Measurements from ENCODE around the gene PSMD3.

The PSMD3 gene

DNA sequence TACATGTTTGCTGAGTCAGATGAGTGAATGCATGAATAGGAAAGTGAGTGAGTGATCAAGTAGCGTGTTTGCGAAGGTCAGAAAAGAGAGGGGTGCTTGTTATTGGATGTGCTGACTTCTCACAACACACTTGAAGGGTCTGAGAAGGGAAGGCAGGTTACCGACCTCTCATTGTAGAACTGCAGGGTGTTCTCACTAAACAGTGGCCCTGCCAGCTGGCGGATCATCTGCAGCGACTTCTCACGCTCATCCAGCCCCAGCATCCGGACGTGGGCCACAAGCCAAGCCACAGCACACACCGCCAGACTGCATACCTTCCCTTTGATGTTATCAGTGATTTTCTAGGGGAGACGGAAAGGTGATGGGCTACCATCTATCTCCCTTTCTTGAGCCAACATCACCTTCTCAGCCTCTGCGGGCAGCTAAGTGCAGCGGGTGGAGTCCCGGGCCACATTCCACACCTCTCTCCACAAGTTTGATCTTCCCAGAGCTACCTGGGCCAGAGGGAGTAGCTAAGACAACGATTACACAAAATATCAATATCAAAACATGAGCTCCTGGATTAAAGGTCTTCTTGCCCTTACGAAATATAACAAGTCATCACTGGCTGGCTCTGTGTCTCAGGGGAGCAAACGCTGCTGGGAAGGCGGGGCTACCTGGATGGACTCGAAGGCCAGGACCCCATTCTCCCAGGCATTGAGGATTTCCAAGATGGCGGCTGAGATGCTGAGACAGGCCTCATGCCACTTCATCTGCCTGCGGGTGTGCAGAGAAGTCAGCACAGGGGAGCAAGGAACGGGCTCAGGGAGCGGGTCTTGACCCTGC, 45.6 kb downstream of the PSMD3 start:
- TF ChIP-seq, protein P1, sequence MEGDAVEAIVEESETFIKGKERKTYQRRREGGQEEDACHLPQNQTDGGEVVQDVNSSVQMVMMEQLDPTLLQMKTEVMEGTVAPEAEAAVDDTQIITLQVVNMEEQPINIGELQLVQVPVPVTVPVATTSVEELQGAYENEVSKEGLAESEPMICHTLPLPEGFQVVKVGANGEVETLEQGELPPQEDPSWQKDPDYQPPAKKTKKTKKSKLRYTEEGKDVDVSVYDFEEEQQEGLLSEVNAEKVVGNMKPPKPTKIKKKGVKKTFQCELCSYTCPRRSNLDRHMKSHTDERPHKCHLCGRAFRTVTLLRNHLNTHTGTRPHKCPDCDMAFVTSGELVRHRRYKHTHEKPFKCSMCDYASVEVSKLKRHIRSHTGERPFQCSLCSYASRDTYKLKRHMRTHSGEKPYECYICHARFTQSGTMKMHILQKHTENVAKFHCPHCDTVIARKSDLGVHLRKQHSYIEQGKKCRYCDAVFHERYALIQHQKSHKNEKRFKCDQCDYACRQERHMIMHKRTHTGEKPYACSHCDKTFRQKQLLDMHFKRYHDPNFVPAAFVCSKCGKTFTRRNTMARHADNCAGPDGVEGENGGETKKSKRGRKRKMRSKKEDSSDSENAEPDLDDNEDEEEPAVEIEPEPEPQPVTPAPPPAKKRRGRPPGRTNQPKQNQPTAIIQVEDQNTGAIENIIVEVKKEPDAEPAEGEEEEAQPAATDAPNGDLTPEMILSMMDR (IDR thresholded peaks at IDR 0.05; ENCODE audit: low read depth, low read length, missing control alignments): no peak
- H3K4me3 ChIP-seq (replicated peaks; ENCODE audit: low read depth, low read length): no peak overlapping the region
- DNase-seq (ENCODE audit: extremely low read depth, low read depth): no peak

DNA sequence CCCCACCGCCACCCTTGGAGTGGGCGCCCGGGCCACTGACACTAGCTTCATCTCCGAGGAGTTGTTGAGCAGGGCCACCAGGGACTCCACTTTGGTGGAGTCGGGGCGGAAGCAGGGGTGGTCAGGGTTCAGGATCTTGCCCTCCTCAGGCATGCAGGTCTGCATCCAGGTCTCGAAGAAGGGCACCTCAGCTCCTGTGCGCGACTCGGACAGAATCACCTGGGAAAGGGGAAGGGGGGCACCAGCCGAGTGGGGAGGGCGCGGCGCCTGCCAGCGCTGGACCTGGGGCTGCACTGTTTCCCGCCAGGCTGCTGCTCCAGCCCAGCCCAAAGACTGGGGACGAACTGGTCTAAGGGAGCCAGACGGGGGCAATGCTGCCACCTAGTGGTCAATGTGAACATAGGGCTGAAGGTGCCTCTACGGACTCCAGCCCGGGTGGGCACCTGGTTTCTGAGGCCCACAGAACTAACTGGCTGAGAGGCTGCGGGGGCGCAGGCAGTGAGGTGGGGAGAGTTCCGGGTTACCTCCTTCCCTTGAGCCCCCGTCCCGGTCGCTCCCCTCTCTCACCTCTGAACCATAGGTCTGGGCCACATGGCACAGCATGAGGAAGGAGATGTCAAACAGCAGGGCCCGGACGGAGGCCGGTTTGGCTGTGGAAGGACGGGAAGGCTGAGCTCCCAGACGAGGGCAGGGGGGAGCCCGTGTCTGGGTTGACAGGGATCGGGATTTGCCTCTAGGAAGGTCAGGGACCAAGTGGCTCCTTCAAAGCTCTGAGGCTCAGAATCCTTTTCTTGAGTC, 46.4 kb downstream of the PSMD3 start:
- H3K4me3 ChIP-seq (replicated peaks; ENCODE audit: low read depth, low read length): no peak overlapping the region
- TF ChIP-seq, protein P1 (IDR thresholded peaks at IDR 0.05; ENCODE audit: low read depth, low read length, missing control alignments): peak; percentile 89
- peak; percentile 59 for DNase-seq (ENCODE audit: extremely low read depth, low read depth)

DNA sequence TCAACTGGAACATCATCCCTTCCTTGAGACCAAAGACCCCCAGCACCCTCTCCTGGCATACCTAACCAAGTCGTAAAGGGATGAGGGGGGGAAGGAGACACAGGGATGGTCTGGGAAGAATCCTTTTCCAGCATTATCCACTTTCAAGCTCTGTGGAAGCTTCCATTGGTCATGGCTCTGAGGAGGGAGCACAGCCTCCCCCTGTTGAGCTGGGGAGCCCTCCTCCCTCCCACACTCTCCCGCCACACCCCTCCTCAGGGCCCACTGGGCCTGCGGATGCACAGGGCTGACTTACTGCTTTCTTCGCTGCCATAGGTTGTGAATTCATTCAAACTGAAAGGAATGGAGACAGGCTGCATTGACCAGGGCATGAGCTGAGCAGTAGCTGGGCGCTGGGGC, 47.0 kb downstream of the PSMD3 start:
- no peak overlapping the region for H3K4me3 ChIP-seq (replicated peaks; ENCODE audit: low read depth, low read length)
- TF ChIP-seq, protein P1 (IDR thresholded peaks at IDR 0.05; ENCODE audit: low read depth, low read length, missing control alignments): no peak
- DNase-seq (ENCODE audit: extremely low read depth, low read depth): no peak

DNA sequence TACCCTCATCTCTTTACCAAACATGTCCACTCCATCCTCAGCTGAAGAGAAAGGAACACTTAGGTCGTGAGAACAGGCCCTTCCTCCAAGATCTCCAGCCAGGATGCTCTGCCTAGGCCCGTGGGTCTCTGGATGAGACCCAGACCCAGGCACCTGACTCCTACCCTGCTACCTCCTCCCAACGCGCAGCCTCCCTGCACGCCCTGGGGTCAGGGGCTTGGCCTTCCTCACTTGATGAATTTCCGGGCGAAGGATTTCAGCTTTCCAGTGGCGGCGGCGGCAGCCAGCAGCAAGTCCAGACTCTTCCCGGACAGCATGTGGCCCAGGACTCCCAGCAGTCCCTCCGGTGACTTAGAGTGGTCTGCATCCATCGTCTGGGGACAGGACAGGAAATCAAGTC, 48.0 kb downstream of the PSMD3 start:
- DNase-seq (ENCODE audit: extremely low read depth, low read depth): no peak
- TF ChIP-seq, protein P1 (IDR thresholded peaks at IDR 0.05; ENCODE audit: low read depth, low read length, missing control alignments): no peak
- H3K4me3 ChIP-seq (replicated peaks; ENCODE audit: low read depth, low read length): no peak overlapping the region

DNA sequence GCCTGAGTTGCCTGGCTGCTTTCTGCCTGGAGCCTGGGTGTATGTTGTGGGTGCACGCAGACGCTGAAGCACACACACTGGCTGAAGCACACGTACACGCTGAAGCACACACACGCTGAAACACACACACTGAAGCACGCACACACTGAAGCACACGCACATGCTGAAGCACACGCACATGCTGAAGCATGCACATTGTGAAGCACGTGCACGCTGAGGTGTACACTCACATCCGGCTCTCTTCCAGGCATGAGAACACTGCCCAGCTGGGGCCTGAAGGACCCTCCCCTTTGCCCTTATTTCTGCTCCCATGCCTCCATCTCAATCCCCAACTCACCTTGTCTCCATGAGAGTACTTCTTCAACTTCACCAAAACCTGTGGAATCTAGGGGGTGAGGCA, 51.1 kb downstream of the PSMD3 start:
- no peak for DNase-seq (ENCODE audit: extremely low read depth, low read depth)
- no peak overlapping the region for H3K4me3 ChIP-seq (replicated peaks; ENCODE audit: low read depth, low read length)
- TF ChIP-seq, protein P1 (IDR thresholded peaks at IDR 0.05; ENCODE audit: low read depth, low read length, missing control alignments): no peak

DNA sequence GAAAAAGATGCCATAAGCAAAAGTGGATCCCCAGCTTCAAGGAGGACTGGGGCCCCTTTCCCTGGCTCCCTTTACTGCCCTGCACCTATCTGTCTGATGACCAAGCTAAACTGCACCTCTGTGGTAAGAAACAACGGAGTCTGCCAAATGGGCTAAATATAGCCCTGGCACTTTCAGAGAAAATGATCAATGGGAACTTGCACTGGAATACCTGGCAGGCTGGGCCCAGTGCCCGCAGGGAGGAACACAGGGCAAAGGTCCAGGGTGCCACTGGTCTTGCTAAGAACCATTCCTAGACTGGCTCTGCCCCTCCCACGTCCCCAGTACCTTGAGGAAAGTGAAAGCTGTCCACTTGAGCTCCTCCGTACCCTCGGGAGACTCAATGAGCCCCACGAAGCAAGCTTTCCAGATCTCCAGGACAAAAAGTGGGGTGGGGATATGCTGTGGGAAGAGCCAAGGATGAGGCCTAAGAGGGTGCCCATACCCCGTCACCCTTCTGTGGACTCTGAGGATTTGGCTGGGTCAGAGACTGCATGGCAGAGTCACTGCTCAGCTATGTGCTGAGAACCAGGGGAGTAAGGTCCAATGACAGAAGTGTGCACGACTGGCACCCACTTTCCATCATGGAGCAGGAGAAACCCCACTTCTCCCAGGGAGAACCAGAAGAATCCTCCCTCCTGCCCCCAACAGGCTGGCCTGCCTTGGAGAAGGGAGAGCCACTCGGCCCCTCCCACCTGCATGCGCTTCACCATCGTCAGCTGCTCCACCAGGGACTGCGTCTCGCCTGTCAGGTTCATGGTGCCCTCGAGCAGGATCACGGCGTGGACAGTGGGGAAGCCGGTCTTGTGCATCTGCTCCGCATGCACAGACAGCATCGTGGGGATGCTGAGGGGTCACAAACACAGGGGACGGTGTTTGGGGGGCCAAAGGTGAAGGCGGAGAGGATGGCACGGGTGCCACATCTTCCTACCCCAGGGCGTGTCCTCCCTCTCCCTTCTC, 52.0 kb downstream of the PSMD3 start:
- DNase-seq (ENCODE audit: extremely low read depth, low read depth): no peak
- TF ChIP-seq, protein P1 (IDR thresholded peaks at IDR 0.05; ENCODE audit: low read depth, low read length, missing control alignments): no peak
- H3K4me3 ChIP-seq (replicated peaks; ENCODE audit: low read depth, low read length): no peak overlapping the region
